Posterior vena cava (tissue), 2 donors: ENCODE data around the gene CATSPER3. TPM values are rescaled to one million over a fixed set of nuclear protein-coding genes. Genes with fewer than 3 reads are reported as not detected.

Experiments used
- DNase-seq: peaks from one replicate; pipeline ENCODE4 v3.0.0-alpha.2; 2020; ENCODE audit warnings: low spot score
- intact Hi-C, 2 donors: fragments of 100-400 bp; cut with DNase I; formaldehyde crosslinking; loops; one replicate each; pipeline versions ENCODE4 v1.14.1 to v1.14.2; 2022 to 2023
- long read RNA-seq, 2 donors: library from polyadenylated mRNA; unstranded; transcript quantifications; one replicate each; pipeline ENCODE4 v2.0.0, GENCODE V29; 2020 to 2021
- total RNA-seq, 2 donors: library from RNA; stranded (reverse); fragmentation: NEBNext Ultra II Directional; extraction: Animal tissue kit (Norgen Biotek cat#: 25700); gene quantifications; one replicate each; pipeline ENCODE4 v1.2.1, GENCODE V29; 2021
- donor health status: DM: yes; HTN: yes; CAD: no.
- donor health status: DM: yes; HTN: yes; CAD: no.

CATSPER3 gene
- under 1 TPM in 1 of 2 donors, not detected in 1; 0.43 TPM for total RNA-seq
- long read RNA-seq, donor 1: 0 reads
- long read RNA-seq, donor 2, partial matches to known transcripts: 0 of 1 reads
- long read RNA-seq, donor 2, other reads (novel, unspliced or antisense): 1 of 1 reads

GRCh38 chr5:134967607-134968006, at the start of gene CATSPER3:
Gene CATSPER3 (plus strand): TSS chr5:134967907. CDS start chr5:134967992, 85 bp downstream.
- intact Hi-C loops: no loop called here
- no peak for DNase-seq

DNA sequence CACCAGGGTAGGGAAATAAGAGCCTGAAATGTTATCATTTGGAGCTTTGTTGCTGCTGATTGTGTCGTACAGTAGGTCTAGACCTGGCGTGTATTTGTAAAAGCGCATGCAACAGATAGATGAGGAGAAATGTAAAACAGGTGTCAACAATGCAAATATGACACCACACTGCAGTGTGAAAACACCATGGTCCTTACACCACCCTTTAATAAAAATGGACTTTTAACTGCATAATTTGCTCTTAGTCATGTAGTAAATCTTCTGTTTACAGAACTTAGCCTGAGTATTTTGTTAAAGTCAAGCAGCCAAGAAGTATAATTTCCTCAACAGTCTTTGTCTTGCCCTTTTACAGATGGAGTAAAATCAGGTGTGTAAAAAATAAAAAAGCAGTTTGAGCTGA, 48.8 kb upstream of the CATSPER3 start:
- intact Hi-C loops: no loop called here
- DNase-seq: no peak

DNA sequence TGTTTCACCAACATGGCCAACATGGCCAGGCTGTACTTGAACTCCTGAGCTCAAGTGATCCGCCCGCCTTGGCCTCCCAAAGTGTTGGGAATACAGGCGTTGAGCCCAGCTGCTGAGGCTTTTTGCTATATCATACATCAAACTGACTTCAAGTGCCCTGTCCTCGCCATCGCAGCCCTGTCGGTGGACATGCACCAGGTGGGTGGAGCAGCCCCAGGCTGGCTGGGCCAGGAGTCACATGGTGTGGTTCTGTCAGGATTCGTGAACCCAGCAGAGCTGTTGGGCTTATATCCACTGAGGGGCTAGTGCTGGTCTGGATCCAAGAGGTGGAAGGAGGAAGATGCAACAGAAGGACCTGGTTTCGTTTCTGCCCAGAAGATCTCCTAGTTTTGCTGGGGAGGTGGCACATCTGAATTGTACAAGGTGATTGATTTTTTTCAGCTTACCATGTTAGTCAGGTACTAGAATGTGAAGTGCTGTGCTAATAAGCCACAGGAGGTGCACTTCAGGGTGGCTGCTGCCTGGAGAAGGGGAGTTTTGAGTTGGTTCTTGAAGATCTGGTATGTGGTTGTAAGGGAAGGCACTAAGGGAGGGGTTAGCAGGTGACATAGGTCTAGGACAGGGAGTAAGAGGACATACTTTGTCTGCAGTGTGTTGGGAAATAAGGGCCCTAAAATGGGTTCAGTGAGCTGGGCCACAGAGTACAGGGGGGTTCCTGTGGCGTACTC, 46.7 kb upstream of the CATSPER3 start:
- no peak for DNase-seq
- intact Hi-C loops: no loop called here

- intact Hi-C loops: no loop called here
- no peak for DNase-seq
Observed at GRCh38 chr5:134932508-134932907, 35.2 kb upstream of the CATSPER3 start.

DNA sequence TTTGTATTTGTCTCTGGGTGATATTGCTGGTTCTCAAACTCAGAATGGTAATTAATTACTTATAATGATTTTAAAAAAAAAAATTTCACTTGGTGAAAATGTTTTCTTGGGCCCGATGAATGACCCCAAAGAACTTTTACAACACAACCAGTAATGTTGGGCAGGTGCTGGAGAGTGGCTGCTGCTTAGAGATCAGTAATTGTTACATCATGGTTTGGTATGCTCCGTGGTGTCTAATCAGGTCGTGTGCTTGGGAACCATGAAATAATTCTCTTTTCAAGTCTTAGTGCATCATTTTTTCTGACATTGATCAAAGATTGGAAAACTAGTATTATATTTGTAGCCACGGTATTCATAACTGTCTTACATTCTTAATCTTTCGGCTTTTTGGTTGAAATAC, 33.5 kb upstream of the CATSPER3 start:
- no peak for DNase-seq
- intact Hi-C loops: no loop called here

- no peak for DNase-seq
- intact Hi-C loops: no loop called here
Observed at GRCh38 chr5:134935711-134936602, 31.8 kb upstream of the CATSPER3 start.

- DNase-seq: no peak
- intact Hi-C loops: no loop called here
Observed at GRCh38 chr5:134937526-134937925, 30.2 kb upstream of the CATSPER3 start.

- intact Hi-C loops: no loop called here
- DNase-seq: no peak
Observed at GRCh38 chr5:134938030-134938429, 29.7 kb upstream of the CATSPER3 start.

- intact Hi-C loops: no loop called here
- no peak for DNase-seq
Observed at GRCh38 chr5:134939500-134939899, 28.2 kb upstream of the CATSPER3 start.

- intact Hi-C loops: no loop called here
Observed at GRCh38 chr5:134943547-134943946, 24.2 kb upstream of the CATSPER3 start.

DNA sequence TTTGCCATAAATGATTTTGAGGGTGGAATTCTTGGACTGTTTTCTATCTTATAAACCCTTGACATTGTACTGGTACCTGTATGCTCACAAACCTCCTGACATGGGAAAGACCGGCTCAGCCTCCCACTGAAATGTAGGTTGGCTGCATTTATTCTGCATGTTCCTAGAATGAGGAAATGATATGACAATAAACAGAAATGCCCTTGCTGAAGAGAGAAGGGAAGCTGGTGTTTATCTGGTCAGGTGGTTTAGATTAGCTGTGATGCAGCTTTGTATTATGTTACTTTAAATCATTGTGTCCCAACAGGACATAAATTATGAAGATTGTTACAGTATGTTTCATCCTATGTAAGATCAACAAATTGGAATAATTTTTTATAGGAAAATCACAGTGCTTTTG, 23.1 kb upstream of the CATSPER3 start:
- intact Hi-C loops: no loop called here
- no peak for DNase-seq

More at GRCh38 chr5:134943547-134943946, 24.2 kb upstream of the CATSPER3 start:
- no peak for DNase-seq

GRCh38 chr5:134945041-134945440, 22.7 kb upstream of the CATSPER3 start:
- no peak for DNase-seq
- intact Hi-C loops: no loop called here

DNA sequence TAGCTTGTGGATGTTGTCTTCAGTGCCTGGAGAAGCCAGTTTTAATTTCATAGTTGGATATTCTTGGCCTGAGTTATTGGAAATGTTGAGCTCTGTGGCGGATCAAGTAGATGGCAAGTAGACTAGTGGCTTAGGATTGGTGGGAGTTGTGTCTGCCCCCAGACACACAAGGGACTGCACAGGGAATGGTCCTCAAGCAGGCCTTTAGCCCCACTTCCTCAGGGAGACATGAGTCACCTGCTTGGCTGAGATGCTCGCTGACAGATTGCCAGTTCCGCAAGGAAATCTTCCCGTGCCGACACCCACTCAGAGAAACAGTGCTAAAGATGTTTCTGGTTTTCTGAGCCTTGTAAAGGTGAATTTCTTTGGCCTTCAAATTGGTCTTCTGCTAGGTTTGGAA, 18.8 kb upstream of the CATSPER3 start:
- intact Hi-C loops: no loop called here
- no peak for DNase-seq

DNA sequence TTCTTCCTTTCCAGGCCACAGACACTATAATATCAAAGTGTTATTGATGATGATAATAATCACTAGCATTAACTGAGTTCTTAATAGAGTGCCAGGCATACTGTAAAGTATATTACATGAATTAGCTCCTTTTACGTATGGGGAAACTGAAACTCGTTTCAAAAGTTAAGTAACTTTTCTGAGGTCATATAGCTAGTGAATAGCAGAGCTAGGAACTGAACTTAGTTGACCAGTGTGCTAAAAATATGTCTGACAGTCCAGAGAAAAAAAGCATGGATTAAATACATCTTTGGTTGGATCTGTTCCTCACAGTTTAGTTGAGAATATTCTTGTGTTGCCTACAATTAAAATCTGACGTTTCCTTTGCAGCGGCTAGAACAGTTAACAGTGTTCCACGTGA, 18.4 kb upstream of the CATSPER3 start:
- intact Hi-C loops: no loop called here

GRCh38 chr5:134957920-134958608, 9.6 kb upstream of the CATSPER3 start:
- intact Hi-C loops: no loop called here
- DNase-seq: no peak

More for the DNA sequence above, 18.4 kb upstream of the CATSPER3 start:
- no peak for DNase-seq

GRCh38 chr5:134958755-134959154, 9.0 kb upstream of the CATSPER3 start:
- no peak for DNase-seq
- intact Hi-C loops: no loop called here

GRCh38 chr5:134963098-134963497, 4.6 kb upstream of the CATSPER3 start:
- intact Hi-C loops: no loop called here

GRCh38 chr5:134964359-134965270, 3.1 kb upstream of the CATSPER3 start:
- no peak for DNase-seq
- intact Hi-C loops: no loop called here

More at GRCh38 chr5:134963098-134963497, 4.6 kb upstream of the CATSPER3 start:
- no peak for DNase-seq
